ENCODE data around the gene BMP6. TPM values are rescaled to one million over a fixed set of nuclear protein-coding genes. Genes with fewer than 3 reads are reported as not detected.
"Not testable (repeated sequence)": the region's sequence is repeated elsewhere in the genome, so short reads cannot be mapped to it uniquely, and the experiment has no call there.

Gene BMP6
- total RNA-seq, 1 donor from 2014 or later = 9.0 TPM

DNA sequence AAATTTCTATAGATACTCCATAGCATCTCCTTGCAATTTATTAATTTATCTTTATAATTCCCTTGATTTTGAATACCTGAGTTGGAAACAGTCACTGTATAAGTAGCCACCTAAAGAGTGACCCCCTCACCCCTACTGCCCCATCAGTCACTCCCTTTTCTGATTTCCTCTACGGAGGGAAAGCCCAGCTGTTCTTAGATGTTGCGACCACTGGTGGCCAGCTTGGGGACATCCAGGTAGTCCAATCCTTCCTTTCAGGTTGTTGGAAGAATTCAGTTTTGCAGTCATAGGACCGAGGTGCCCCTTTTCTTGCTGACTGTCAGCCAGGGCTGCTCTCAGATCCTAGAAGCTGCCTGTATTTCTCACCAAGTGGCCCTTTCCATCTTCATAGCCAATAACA is 87.8 kb downstream of the BMP6 start:
- DNase-seq (ENCODE audit: low spot score) (no peak), ATAC-seq (no peak)
- intact Hi-C loops (cut with DNase I) = no loop called here

- intact Hi-C loops (cut with DNase I) = no loop called here
- no peak for ATAC-seq
Observed at GRCh38 chr6:7815716-7816115, 89.8 kb downstream of the BMP6 start.

DNA sequence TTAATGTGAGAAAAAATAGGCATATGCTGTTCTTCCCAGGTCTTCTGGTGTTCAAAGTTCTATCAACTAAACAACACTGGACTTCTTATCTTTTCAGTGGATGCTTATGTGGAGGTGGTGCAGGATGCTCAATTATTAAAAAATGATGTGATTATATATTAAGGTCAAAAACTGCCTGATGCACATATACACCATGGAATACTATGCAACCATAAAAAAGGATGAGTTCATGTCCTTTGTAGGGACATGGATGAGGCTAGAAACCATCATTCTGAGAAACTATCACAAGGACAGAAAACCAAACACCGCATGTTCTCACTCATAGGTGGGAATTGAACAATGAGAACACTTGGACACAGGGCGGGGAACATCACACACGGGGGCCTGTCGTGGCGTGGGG is 91.3 kb downstream of the BMP6 start:
- DNase-seq (ENCODE audit: low spot score); intact Hi-C loops (cut with DNase I); ATAC-seq: not testable (repeated sequence)

More at GRCh38 chr6:7815716-7816115, 89.8 kb downstream of the BMP6 start:
- DNase-seq (ENCODE audit: low spot score) = no peak

GRCh38 chr6:7818257-7819214 is 92.6 kb downstream of the BMP6 start:
- intact Hi-C loops (cut with DNase I) = no loop called here
- no peak for DNase-seq (ENCODE audit: low spot score)
- peak; percentile 38 for ATAC-seq

- no peak for DNase-seq (ENCODE audit: low spot score)
- intact Hi-C loops (cut with DNase I) = no loop called here
- no peak for ATAC-seq
Observed at GRCh38 chr6:7819431-7820015, 93.6 kb downstream of the BMP6 start.

DNA sequence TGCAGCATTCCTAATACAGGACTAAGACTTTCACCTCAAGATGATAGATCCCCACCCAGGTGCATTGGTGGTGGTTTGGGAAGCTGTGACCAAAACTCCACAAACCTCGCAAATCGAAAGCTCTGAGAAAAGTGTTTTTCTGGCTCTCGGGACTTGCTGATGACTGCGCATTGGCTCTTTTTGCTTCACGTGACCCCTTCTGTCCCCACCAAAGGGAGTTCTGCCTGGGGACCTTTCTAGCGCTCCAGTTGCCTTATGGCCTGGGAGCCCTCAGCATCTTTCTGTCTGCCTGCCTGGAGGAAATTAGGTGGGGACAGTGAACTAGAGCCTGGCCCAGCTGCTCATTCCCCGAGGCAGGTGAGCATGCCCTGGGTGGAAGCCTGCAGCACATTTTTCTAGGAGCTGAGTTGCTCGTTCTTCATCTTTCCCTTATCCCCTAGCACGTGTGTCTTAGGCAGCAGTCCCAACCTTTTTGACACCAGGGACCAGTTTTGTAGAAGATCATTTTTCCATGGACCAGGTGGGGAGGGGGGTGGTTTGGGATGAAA is 94.5 kb downstream of the BMP6 start:
- no peak for DNase-seq (ENCODE audit: low spot score)
- intact Hi-C loops (cut with DNase I) = no loop called here
- ATAC-seq = no peak

DNA sequence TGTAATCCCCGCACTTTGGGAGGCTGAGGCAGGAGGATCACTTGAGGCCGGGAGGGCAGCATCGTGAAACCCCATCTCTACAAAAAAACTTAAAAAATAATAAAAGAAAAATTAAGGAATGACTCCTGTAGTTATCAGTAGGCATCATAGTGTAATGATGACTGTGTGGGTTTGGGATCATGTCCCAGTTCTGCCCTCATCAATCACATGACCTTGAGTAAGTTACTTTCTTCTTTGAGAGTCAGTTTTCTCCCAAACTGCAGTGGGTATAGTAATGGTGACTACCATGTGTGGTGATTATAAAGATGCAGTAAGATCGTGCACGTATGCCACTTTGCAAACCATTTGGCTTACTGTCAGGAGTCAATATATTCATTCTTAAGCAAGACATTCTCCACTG is 95.5 kb downstream of the BMP6 start:
- intact Hi-C loops (cut with DNase I) = no loop called here
- ATAC-seq = no peak

GRCh38 chr6:7823552-7823951 is 97.7 kb downstream of the BMP6 start:
- ATAC-seq (no peak), DNase-seq (ENCODE audit: low spot score) (no peak)
- intact Hi-C loops (cut with DNase I) = no loop called here

More for the DNA sequence above, 95.5 kb downstream of the BMP6 start:
- no peak for DNase-seq (ENCODE audit: low spot score)

DNA sequence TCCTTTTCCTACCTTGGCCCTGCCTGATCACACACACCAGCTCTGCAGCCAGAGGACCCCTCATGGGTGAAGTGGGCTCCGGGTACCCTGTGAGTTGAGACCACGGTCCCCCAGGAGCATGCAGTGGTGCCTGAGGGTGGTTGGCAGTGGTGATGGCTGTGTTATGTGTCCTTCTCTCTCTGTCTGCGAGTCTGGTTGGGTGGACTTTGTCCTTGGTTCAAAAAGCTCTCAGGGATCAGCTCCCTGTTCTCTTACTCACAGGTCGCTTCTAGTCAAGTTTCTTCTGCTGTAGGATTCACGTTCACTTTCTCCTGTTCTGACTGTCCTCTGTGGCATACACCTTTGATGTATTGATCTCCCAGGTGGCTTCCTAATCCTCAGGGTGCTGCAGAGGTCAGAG is 100.1 kb downstream of the BMP6 start:
- ATAC-seq = no peak
- intact Hi-C loops (cut with DNase I) = no loop called here
- DNase-seq (ENCODE audit: low spot score) = no peak

DNA sequence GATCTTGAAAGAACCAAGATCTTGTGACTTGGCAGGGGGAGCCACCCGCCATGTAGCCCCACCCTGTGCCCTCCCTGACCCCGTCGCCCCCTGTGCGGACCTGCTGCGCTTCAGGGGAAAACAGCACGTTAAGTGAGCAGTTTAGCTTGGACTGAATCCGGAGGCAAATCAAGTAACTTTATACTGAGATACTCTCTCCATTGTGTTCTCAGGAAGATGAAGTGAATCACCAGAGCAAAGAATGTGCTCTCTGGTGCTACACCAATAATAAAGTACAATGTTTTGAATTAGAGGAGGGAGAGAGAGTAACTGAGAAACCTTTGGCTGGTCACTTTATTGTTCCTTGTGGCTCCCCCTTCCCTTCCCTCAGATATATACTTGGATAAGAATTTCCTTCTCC is 101.2 kb downstream of the BMP6 start:
- intact Hi-C loops (cut with DNase I) = no loop called here
- ATAC-seq = peak; percentile 47
- DNase-seq (ENCODE audit: low spot score) = no peak

- DNase-seq (ENCODE audit: low spot score) = no peak
- peak; percentile 35 for ATAC-seq
- intact Hi-C loops (cut with DNase I) = no loop called here
Observed at GRCh38 chr6:7828124-7828523, 102.2 kb downstream of the BMP6 start.

DNA sequence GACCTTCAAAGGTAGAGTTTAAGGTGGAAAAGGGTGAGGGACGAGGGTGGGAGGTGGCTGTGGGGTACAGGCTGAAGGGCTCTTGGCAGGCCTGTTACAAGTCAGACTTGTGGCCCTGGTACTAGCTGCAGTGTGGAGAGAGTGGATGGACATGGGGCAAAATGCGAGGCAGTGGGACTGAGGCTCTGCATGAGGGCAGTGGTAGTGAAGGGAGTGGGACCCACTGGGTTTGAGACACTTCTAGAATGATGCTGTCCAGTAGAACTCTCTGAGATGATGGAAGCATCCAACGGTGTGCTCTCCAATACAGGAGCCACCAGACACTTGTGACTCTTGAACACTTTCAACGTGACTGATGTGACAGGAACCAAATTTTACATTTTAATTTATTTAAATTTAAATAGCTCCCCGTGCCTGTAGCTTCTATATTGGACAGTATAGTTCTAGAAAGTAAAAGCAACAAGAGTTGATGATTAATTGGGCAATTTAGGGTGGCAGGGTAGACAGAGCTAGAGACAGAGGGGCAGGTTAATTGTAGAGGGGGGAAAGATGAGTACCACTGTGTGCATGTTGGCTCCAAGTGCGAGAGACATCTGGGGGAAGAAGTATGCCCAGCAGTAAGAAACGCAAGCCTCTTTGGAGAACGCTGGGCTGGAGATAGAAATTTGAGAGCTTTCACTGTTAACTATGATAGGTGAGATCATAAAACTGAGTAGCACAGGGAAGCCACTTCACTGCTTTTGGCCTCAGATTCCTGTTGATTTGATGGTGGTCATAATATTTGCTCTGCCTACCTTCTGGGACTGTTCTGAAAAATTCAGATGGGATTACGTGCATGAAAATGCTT is 107.2 kb downstream of the BMP6 start:
- ATAC-seq = no peak
- no peak for DNase-seq (ENCODE audit: low spot score)
- intact Hi-C loops (cut with DNase I) = no loop called here

- intact Hi-C loops (cut with DNase I) = no loop called here
- ATAC-seq = no peak
- DNase-seq (ENCODE audit: low spot score) = no peak
Observed at GRCh38 chr6:7833751-7834070, 107.8 kb downstream of the BMP6 start.

- ATAC-seq (no peak), DNase-seq (ENCODE audit: low spot score) (no peak)
- intact Hi-C loops (cut with DNase I) = no loop called here
Observed at GRCh38 chr6:7836371-7837026, 110.6 kb downstream of the BMP6 start.

- ATAC-seq = no peak
- DNase-seq (ENCODE audit: low spot score) = no peak
- intact Hi-C loops (cut with DNase I) = no loop called here
Observed at GRCh38 chr6:7841781-7842468, 116.0 kb downstream of the BMP6 start.

- ATAC-seq = no peak
- intact Hi-C loops (cut with DNase I) = no loop called here
Observed at GRCh38 chr6:7846966-7847818, 121.3 kb downstream of the BMP6 start.

DNA sequence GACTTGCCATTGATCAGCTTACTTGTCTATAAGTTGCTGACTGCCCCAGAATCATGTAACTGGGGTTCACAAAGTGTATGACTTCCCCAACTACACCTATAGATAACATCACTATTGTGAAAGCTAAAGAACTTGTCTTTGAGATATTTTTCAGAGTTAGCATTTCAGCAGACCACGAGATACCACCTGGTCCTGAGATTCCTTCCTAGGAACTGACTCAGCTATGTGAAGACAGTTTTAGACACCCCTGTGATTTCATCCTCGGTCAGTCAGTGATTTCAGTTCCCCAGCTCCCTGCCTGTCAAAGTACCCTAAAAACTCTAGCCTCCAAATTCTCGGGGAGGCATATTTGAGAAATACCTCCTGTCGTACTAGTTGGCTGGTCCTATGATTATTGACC is 122.3 kb downstream of the BMP6 start:
- DNase-seq (ENCODE audit: low spot score) (no peak), ATAC-seq (no peak)
- intact Hi-C loops (cut with DNase I) = no loop called here

More at GRCh38 chr6:7846966-7847818, 121.3 kb downstream of the BMP6 start:
- no peak for DNase-seq (ENCODE audit: low spot score)

Data from sciatic nerve (tissue), 2 donors.